HG02678 (cell line): Measurements from ENCODE around the gene RNASE9.
"Not testable (repeated sequence)": the region's sequence is repeated elsewhere in the genome, so short reads cannot be mapped to it uniquely, and the experiment has no call there.

Experiments
- ATAC-seq: cut with Tn5 transposase; IDR thresholded peaks from one replicate; pipeline ENCODE4 v1.9.1; 2021; ENCODE audit warnings: mild to moderate bottlenecking, moderate library complexity; ENCODE audit not compliant: unreplicated experiment

The RNASE9 gene

DNA sequence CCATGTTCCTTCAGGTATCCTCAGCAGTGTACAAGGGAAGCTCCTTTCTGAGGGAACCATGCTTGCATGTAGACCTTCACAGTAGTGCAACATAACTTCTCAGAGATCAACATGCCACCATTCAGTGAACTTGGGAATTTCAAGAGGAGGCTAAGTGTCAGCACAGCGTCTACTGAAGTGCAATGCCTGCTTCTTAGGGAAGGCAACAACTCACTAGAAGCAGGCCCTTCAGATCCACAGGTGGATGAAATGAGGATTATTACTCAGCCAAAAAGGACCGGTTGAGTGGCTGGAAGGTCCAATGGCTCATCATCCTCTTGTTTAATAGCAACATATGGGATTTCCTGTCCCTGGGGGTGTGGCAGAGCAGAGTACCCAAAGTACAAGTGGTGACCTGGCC, 36.8 kb downstream of the RNASE9 start:
- ATAC-seq, result no peak

DNA sequence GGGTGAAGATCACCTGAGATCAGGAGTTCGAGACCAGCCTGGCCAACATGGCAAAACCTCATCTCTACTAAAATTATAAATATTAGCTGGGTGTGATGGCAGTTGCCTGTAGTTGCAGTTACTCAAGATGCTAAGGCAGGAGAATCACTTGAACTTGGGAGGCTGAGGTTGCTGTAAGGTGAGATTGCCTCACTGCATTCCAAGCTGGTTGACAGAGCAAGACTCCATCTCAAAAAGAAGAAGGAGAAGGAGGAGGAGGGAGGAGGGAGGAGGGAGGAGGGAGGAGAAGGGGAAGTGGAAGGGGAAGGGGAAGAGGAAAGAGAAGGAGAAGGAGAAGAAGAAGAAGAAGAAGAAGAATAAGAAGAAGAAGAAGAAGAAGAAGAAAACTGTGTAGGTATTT, 38.5 kb downstream of the RNASE9 start:
- ATAC-seq, result no peak

DNA sequence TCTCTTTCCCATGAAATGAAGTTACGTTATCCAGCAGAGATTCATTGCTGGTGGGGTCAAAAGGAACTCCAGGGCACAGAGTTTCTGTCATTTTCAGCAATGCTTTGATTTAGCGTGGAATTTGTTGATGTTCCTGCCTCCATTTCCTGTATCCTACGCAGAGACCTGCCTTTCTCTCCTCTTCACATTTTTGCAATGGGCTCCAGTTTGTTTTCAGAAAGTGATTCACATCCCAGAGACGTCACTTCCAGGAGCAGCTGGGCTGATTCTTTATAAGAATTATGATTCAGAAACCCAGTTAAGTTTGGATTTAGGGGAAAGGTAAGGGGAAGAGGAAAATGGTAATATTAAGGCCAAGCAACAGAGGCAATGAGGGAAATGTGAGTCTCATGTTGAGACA, 43.9 kb downstream of the RNASE9 start:
- no peak for ATAC-seq

DNA sequence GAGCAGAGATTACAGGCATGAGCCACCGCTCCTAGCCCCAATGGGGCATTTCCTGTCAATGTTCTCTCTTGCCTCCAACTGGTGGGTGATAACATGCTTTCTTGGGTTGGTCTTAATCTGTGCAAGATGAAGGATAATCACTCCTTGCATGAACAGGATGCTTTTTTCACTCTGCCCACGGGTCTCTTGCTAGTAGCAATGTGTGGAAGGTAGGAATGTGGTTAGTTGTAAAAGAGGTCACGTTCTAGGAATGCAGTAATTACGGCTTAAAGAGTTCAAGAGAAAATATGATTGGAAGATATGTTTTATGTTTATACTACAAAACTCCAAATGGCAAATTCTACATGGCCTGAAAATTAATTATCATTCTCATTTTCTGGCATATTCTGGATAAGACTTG, 45.0 kb downstream of the RNASE9 start:
- ATAC-seq, result no peak

DNA sequence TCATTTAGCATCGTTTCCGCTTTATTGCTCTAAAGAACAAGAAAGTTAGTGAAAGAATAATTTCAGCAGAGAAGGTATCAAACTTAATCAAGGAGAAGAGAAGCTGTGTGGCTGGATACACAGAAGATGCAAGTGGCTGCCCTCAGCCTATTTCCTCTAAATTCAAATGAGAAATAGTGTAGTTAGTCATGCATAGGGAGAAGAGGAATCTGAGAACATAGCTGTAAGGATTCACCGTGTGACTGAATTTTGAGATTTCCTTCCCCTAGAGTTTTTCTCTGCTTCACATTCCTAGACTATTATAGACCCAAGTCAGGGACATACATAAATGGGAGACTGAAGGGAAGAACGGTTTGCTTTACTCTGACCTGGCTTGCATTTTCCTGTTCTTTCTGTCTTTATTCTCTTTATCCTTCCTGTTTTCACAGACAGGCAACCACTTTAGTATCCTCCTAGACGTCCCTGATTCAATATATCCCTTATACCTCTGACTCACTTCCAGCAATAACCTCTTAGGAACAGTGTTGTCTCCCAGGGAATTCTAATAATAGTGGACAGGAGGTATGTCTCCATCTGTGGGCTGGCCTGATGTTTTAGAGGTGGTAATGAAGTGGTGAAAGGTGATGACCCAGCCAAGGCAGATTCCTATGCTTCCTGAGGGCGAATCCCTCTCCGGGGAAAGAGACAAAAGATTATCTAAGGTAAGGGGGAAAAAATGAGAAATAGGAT, 48.5 kb downstream of the RNASE9 start:
- no peak for ATAC-seq

DNA sequence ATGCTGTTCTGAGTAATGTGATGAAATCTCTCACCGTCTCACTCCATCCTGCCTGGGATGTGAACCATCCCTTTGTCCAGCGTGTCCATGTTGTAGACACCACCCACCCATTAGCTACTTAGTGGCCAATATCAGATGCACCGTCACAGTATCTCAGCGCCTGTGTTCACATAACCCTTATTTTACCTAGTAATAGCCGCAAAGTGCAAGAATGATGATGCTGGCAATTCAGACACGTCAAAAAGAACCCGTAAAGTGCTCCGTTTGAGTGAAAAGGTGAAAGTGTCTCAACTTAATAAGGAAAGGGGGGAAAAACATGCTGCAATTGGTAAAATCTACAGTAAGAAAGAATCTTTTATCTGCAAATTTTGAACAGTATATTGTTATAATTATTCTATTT, 52.5 kb downstream of the RNASE9 start:
- no peak for ATAC-seq

DNA sequence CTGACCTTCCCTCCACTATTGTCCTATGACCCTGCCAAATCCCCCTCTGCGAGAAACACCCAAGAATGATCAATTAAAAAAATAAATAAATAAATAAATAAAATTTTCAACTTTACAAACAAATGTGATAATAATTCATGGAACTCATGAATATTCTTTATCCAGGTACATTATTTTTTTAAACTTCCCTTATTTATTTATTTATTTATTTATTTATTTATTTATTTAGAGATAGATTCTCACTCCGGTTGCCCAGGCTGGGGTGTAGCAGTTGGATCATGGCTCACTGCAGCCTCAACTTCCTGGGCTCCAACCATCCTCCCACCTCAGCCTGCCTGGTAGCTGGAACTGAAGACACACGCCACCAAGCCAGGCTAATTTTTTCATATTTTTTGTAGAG, 53.3 kb downstream of the RNASE9 start:
- ATAC-seq, result not testable (repeated sequence)

DNA sequence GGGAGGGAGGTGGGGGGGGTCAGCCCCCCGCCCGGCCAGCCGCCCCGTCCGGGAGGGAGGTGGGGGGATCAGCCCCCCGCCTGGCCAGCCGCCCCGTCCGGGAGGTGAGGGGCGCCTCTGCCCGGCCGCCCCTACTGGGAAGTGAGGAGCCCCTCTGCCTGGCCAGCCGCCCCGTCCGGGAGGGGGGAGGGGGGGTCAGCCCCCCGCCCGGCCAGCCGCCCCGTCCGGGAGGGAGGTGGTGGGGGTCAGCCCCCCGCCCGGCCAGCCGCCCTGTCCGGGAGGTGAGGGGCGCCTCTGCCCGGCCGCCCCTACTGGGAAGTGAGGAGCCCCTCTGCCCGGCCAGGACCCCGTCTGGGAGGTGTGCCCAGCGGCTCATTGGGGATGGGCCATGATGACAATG, 54.1 kb downstream of the RNASE9 start:
- not testable (repeated sequence) for ATAC-seq

DNA sequence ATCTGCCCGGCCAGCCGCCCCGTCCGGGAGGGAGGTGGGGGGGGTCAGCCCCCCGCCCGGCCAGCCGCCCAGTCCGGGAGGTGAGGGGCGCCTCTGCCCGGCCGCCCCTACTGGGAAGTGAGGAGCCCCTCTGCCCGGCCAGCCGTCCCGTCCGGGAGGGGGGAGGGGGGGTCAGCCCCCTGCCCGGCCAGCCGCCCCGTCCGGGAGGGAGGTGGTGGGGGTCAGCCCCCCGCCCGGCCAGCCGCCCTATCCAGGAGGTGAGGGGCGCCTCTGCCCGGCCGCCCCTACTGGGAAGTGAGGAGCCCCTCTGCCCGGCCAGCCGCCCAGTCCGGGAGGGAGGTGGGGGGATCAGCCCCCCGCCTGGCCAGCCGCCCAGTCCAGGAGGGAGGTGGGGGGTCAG, 54.6 kb downstream of the RNASE9 start:
- not testable (repeated sequence) for ATAC-seq
